OCI-LY1 (cell line): Measurements from ENCODE around the gene TSPAN4.

ENCODE experiments used
- H2AFZ ChIP-seq: fragments of 200-600 bp; sonication (generic), shearing (Covaris generic); 2 replicates; pipeline ENCODE4 v1.6.0; 2014; ENCODE audit warnings: antibody characterized with exemption, mild to moderate bottlenecking, low read length
- H3F3A ChIP-seq: fragments of 200-600 bp; sonication (generic), shearing (Covaris generic); 2 replicates; pipeline ENCODE4 v1.6.0; 2014; ENCODE audit warnings: mild to moderate bottlenecking, antibody characterized with exemption, low read length, moderate library complexity; ENCODE audit not compliant: insufficient read depth
- H3K27ac ChIP-seq: fragments of 200-600 bp; sonication (generic); 2 replicates; pipeline ENCODE4 v1.5.1; 2014; ENCODE audit warnings: low read length, mixed run types, mild to moderate bottlenecking, low read depth; ENCODE audit not compliant: poor library complexity, severe bottlenecking
- H3K27me3 ChIP-seq: fragments of 200-600 bp; sonication (generic); 2 replicates; pipeline ENCODE4 v1.6.0; 2014; ENCODE audit warnings: antibody characterized with exemption, mild to moderate bottlenecking, low read length, moderate library complexity; ENCODE audit not compliant: insufficient read depth
- H3K36me3 ChIP-seq: fragments of 200-600 bp; sonication (generic); 2 replicates; pipeline ENCODE4 v1.6.1; 2014; ENCODE audit warnings: mild to moderate bottlenecking, antibody characterized with exemption, low read length, moderate library complexity, mixed read lengths; ENCODE audit not compliant: insufficient read depth
- H3K4me1 ChIP-seq: fragments of 200-600 bp; sonication (generic); 2 replicates; pipeline ENCODE4 v1.5.1; 2014; ENCODE audit warnings: mild to moderate bottlenecking, low read length, moderate library complexity; ENCODE audit not compliant: insufficient read depth, severe bottlenecking
- H3K4me2 ChIP-seq: fragments of 200-600 bp; sonication (generic), shearing (Covaris generic); 2 replicates; pipeline ENCODE4 v1.6.1; 2014; ENCODE audit warnings: low read length
- H3K4me3 ChIP-seq: fragments of 200-600 bp; sonication (generic); 2 replicates; pipeline ENCODE4 v1.5.1; 2014; ENCODE audit warnings: low read length, low read depth, mild to moderate bottlenecking, mixed read lengths; ENCODE audit not compliant: poor library complexity, severe bottlenecking
- H3K79me2 ChIP-seq: fragments of 200-600 bp; shearing (Covaris generic); 2 replicates; pipeline ENCODE4 v1.6.1; 2016; ENCODE audit warnings: mixed run types, low read length, mixed read lengths; ENCODE audit not compliant: insufficient read depth
- H3K9ac ChIP-seq: fragments of 200-600 bp; sonication (generic), shearing (Covaris generic); 2 replicates; pipeline ENCODE4 v1.6.1; 2014; ENCODE audit warnings: mild to moderate bottlenecking, low read length, mixed read lengths
- H3K9me2 ChIP-seq: fragments of 200-600 bp; sonication (generic), shearing (Covaris generic); 2 replicates; pipeline ENCODE4 v1.6.1; 2014; ENCODE audit warnings: low read depth, mild to moderate bottlenecking, low read length, mixed read lengths
- H3K9me3 ChIP-seq: fragments of 200-600 bp; shearing (Covaris generic); 2 replicates; pipeline ENCODE4 v1.6.1; 2014; ENCODE audit warnings: low read length, mixed read lengths
- H4K20me1 ChIP-seq: fragments of 200-600 bp; sonication (generic), shearing (Covaris generic); 2 replicates; pipeline ENCODE4 v1.6.0; 2016; ENCODE audit warnings: mild to moderate bottlenecking, low read length; ENCODE audit not compliant: insufficient read depth
- CTCF ChIP-seq: fragments of 200-600 bp; sonication (generic), shearing (Covaris generic); IDR thresholded peaks from 2 replicates; pipeline ENCODE4 v1.5.1; 2017; ENCODE audit warnings: mild to moderate bottlenecking, antibody characterized with exemption, low read length, moderate library complexity, mixed read lengths
- EZH2 ChIP-seq: fragments of 200-600 bp; sonication (generic), shearing (Covaris generic); IDR thresholded peaks from 2 replicates; pipeline ENCODE4 v1.8.0; 2017; ENCODE audit warnings: borderline replicate concordance, mixed run types, mild to moderate bottlenecking, antibody characterized with exemption, low read length, moderate library complexity, mixed read lengths

The TSPAN4 gene

GRCh38 chr11:870418-870817 lies 27.8 kb downstream of the TSPAN4 start:
- Histone ChIP-seq H3K4me1 (no peaks in the 10 kb centered on the region), H3K27ac (no peak overlapping the region), H3K79me2 (no peaks in the 10 kb centered on the region), H3K27me3 (peaks cover 3% of the 10 kb centered on the region; the same call in 1 of the 2 replicates), H3K4me2 (no peak overlapping the region), H3K4me3 (no peak overlapping the region), H2AFZ (no peak overlapping the region), H3K9me3 (no peaks in the 10 kb centered on the region), H3K9ac (no peak overlapping the region), H3K36me3 (no peaks in the 10 kb centered on the region; the same call in 1 of the 2 replicates), H4K20me1 (no peaks in the 10 kb centered on the region), H3F3A (no peaks in the 10 kb centered on the region), H3K9me2 (no peaks in the 10 kb centered on the region)
- TF ChIP-seq EZH2 (no peak), CTCF (no peak)

GRCh38 chr11:871472-871871 lies 28.8 kb downstream of the TSPAN4 start:
- no peaks in the 10 kb centered on the region for H3K9me2 ChIP-seq
- no peak overlapping the region for H3K27ac ChIP-seq
- H3K36me3 ChIP-seq, result no peaks in the 10 kb centered on the region; the same call in 1 of the 2 replicates
- no peaks in the 10 kb centered on the region for H3K79me2 ChIP-seq
- no peaks in the 10 kb centered on the region for H3F3A ChIP-seq
- H3K9me3 ChIP-seq, result no peaks in the 10 kb centered on the region
- TF ChIP-seq EZH2 (no peak), CTCF (no peak)
- H3K27me3 ChIP-seq, result no peaks in the 10 kb centered on the region; the same call in 1 of the 2 replicates
- no peak overlapping the region for H2AFZ ChIP-seq
- H3K4me2 ChIP-seq, result no peak overlapping the region
- no peak overlapping the region for H3K9ac ChIP-seq
- no peaks in the 10 kb centered on the region for H4K20me1 ChIP-seq
- no peaks in the 10 kb centered on the region for H3K4me1 ChIP-seq
- H3K4me3 ChIP-seq, result no peak overlapping the region

- TF ChIP-seq CTCF (no peak), EZH2 (no peak)
- Histone ChIP-seq H3K27me3 (no peaks in the 10 kb centered on the region; the same call in 1 of the 2 replicates), H3K9me2 (no peaks in the 10 kb centered on the region), H2AFZ (no peak overlapping the region), H3K9me3 (no peaks in the 10 kb centered on the region), H3F3A (no peaks in the 10 kb centered on the region), H3K36me3 (peaks cover under 1% of the 10 kb centered on the region; the same call in 1 of the 2 replicates), H3K79me2 (no peaks in the 10 kb centered on the region), H3K4me2 (no peak overlapping the region), H3K27ac (no peak overlapping the region), H3K9ac (no peak overlapping the region), H3K4me1 (no peaks in the 10 kb centered on the region), H3K4me3 (no peak overlapping the region), H4K20me1 (no peaks in the 10 kb centered on the region)
Measured at GRCh38 chr11:872799-873198, 30.1 kb downstream of the TSPAN4 start.
